HFF-Myc (cell line): Measurements from ENCODE around the gene CD22.

ENCODE experiments used
- DNase-seq: peaks from one replicate; pipeline ENCODE4 v3.0.0-alpha.2; 2011; ENCODE audit warnings: low read depth; ENCODE audit errors: extremely low read depth
- H3K4me3 ChIP-seq: replicated peaks from 2 replicates; pipeline ENCODE4 v1.5.1; 2011; ENCODE audit warnings: low read depth, mild to moderate bottlenecking, control low read depth, low read length
- TF ChIP-seq, protein P1 (sequence below): IDR thresholded peaks from 2 replicates; pipeline ENCODE4 v1.5.1; 2012; ENCODE audit warnings: mild to moderate bottlenecking, low read depth, low read length, control low read depth; ENCODE audit errors: missing control alignments

The CD22 gene

DNA sequence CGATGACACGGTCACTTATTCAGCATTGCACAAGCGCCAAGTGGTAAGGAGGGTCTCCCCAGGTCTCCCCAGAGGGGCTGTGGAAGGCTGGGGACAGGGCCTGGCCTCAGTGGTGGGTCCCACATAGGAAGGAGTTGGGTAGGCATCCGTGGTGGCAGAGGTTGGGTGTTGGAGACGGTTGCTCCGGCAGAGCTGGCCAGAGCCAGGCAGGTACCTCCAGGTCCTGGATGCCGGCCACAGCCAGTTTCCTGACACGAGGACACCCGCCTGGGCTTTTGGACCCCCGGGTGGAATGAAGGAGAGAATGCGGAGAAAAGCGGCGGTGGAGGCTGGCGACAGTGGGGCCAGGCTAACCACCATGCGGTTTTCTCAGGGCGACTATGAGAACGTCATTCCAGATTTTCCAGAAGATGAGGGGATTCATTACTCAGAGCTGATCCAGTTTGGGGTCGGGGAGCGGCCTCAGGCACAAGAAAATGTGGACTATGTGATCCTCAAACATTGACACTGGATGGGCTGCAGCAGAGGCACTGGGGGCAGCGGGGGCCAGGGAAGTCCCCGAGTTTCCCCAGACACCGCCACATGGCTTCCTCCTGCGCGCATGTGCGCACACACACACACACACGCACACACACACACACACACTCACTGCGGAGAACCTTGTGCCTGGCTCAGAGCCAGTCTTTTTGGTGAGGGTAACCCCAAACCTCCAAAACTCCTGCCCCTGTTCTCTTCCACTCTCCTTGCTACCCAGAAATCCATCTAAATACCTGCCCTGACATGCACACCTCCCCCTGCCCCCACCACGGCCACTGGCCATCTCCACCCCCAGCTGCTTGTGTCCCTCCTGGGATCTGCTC lies 17.4 kb downstream of the CD22 start:
- H3K4me3 ChIP-seq, result no peak overlapping the region
- no peak for DNase-seq
- TF ChIP-seq, protein P1, sequence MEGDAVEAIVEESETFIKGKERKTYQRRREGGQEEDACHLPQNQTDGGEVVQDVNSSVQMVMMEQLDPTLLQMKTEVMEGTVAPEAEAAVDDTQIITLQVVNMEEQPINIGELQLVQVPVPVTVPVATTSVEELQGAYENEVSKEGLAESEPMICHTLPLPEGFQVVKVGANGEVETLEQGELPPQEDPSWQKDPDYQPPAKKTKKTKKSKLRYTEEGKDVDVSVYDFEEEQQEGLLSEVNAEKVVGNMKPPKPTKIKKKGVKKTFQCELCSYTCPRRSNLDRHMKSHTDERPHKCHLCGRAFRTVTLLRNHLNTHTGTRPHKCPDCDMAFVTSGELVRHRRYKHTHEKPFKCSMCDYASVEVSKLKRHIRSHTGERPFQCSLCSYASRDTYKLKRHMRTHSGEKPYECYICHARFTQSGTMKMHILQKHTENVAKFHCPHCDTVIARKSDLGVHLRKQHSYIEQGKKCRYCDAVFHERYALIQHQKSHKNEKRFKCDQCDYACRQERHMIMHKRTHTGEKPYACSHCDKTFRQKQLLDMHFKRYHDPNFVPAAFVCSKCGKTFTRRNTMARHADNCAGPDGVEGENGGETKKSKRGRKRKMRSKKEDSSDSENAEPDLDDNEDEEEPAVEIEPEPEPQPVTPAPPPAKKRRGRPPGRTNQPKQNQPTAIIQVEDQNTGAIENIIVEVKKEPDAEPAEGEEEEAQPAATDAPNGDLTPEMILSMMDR, result no peak

DNA sequence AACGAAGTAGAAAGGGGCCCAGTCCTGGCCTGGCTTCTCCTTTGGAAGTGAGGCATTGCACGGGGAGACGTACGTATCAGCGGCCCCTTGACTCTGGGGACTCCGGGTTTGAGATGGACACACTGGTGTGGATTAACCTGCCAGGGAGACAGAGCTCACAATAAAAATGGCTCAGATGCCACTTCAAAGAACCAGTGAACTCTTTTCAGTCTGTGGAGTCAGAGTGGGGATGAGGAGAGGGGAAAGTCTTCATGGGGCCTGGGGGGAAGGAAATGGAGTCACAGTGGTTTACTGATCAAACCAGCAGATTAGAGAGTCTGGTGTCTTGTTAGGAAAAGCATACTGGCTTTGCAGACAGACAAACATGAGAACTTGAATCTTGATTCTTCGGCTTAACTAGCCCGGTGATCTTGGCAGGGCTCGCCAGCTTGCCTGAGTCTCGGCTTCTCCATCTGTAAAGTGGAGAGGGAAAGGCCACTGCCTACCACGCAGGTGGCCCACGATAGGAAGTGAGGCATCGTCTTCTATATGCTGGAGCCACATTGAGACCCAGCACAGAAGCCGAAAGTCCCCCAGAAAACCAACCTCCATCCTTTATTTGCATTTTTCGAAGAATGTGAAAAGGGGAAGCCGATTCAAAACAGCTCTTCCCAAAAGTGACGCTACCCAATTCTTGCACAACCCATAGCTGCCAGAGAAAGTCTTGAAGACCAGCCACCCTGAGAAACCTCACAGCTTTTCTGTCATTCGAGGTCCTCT lies 18.4 kb downstream of the CD22 start, which contains the start of gene FFAR1:
FFAR1 (plus strand) TSS at position 732 of the 759 bp plus-strand sequence. CDS start 3,650 bp downstream, outside the sequence.
- TF ChIP-seq, protein P1, result no peak
- no peak within 1 kb of the TSS for H3K4me3 ChIP-seq
- DNase-seq, result no peak

DNA sequence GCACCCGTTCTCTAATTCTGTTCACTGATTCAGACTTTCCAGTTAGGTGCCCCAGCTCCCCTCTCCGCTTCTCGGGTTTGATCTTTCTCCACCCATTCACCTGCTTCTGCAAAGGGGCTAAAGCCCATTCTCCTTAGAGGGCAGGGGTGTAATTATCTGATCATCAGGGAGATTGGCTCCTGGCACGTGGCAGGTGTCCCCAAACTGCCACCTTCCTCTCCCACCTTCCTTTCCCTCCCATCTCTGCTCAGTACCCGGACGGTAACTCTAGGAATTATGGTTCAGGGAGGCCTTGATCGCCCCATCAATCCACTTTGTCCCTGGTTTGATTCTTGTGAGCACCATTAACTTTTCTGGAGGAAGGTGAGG lies 18.9 kb downstream of the CD22 start:
- TF ChIP-seq, protein P1, result no peak
- H3K4me3 ChIP-seq, result no peak overlapping the region
- DNase-seq, result no peak

DNA sequence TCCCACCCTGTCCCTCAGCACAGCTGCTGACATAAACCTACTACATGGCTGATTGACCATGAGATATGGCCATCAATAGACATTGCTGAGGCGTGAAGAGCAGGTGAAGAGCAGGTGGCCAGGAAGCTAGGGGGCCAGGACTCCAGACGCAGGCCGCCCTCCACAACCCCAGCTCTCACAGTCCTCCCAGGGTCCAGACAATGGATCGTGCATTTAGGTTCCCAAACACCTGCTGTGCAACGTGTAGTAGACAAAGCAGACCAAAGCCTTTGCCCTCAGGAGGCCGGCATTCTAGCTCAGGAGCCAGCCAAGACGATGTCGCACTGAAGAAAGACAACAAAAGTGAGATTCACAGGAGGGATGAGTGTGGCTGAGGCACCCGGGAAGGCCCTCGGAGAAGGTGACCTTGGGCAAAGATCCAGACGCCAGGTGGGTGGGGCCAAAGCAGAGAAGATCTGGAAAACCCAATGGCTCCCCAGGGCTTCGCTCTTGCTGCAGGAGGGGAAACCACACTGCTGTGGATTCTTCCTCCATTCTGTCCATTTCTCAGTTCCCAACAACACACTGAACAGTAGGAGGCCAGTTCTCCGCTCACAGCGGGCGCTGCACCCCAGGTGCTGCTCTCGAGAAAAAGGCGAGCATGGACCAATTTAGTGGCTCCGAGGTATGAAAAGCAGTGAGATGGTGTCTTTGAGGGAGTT lies 20.1 kb downstream of the CD22 start:
- H3K4me3 ChIP-seq, result no peak overlapping the region
- DNase-seq, result no peak
- TF ChIP-seq, protein P1, result no peak

DNA sequence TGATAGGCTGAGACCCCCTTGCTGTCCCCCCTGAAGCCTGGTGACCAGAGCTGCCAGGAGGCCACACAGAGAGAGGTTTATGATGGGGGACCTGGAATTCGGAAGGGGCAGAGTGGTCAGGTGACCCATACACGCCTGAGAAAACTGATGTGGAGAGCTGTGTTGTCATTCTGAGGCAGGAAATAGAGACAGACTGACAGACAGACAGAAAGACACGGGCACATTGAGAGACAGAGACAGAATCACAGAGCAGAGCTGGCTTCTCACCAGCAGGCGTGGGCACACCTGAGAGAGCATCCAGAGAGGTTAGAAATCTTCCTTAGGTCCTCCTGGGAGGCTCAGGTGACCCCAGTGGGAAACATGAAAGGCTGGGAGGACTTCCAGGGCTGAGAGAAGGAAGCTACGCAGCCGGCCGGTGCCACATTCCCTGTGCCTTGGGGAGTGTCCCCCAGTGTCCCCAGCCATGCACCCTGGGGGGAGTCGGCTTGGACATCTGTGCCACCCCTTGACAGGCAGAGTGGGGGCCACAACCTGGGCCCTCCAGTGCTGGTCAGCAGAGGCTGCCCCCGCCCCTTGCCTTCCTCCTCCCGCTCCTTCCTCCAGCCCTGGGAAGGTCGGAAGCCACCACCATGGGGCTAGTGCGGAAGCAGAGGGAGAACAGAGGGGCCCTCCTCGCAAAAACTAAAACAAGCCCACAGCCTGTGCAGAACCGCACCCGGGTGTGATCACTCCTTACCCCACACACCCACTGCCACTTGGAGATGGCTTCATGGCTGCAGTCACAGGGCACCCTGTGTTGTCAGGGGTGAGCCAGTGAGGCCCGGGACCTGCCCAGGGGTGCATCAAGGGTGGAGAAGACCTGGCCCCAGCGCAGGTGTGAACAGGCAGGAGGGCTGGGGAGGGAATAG lies 20.9 kb downstream of the CD22 start:
- no peak for DNase-seq
- H3K4me3 ChIP-seq, result no peak overlapping the region
- TF ChIP-seq, protein P1, result no peak

DNA sequence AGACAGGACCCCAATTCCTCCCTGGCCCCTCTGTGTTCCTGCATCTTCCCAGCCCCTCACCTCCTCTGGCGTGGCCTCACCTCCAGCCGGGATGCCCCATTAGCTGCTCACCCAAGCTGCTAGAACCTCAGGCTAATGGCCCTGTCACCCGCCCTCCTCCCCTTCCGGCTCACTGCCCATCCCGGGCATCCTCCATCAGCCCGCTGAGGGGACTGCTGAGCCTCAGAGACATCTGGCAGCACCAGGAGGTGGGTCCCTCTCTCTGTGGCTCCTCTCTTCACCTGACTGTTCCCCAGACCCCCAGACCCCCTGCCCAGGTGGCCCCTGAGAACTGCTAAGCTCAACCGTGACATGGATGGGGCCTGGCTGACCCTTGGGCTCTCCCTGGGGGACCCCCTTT lies 21.6 kb downstream of the CD22 start:
- H3K4me3 ChIP-seq, result no peak overlapping the region
- DNase-seq, result no peak
- TF ChIP-seq, protein P1, result no peak
